SU-DHL-6 (cell line): ENCODE measurements around the gene DDX10.

Experiments
- H2AFZ ChIP-seq: fragments of 200-600 bp; sonication (generic); 2 replicates; pipeline ENCODE4 v1.6.1; 2014; ENCODE audit warnings: low read depth, mild to moderate bottlenecking, moderate library complexity, mixed read lengths, antibody characterized with exemption, low read length; ENCODE audit not compliant: severe bottlenecking
- H3F3A ChIP-seq: fragments of 200-600 bp; shearing (Covaris generic); 2 replicates; pipeline ENCODE4 v1.6.0; 2016; ENCODE audit warnings: antibody characterized with exemption, mild to moderate bottlenecking; ENCODE audit not compliant: insufficient read depth
- H3K27ac ChIP-seq: fragments of 200-600 bp; sonication (generic); 2 replicates; pipeline ENCODE4 v1.5.1; 2016; ENCODE audit warnings: low read depth, mild to moderate bottlenecking, low read length, moderate library complexity, mixed read lengths
- H3K27me3 ChIP-seq: fragments of 200-600 bp; sonication (generic), shearing (Covaris generic); 2 replicates; pipeline ENCODE4 v1.6.0; 2014; ENCODE audit warnings: mild to moderate bottlenecking, low read length
- H3K36me3 ChIP-seq: fragments of 200-600 bp; sonication (generic); 2 replicates; pipeline ENCODE4 v1.6.1; 2014; ENCODE audit warnings: mild to moderate bottlenecking, low read length, mixed read lengths
- H3K4me2 ChIP-seq: fragments of 300-600, 200-600 bp; shearing (Covaris generic), sonication (generic); 2 replicates; pipeline ENCODE4 v1.6.0; 2014; ENCODE audit warnings: low read length, low read depth, mild to moderate bottlenecking; ENCODE audit not compliant: poor library complexity, severe bottlenecking
- H3K4me3 ChIP-seq: fragments of 200-600 bp; sonication (generic); 2 replicates; pipeline ENCODE4 v1.5.1; 2014; ENCODE audit warnings: antibody characterized with exemption, low read length, mild to moderate bottlenecking, mixed read lengths; ENCODE audit not compliant: insufficient read depth, poor library complexity, severe bottlenecking
- H3K79me2 ChIP-seq: fragments of 200-600 bp; sonication (generic); 2 replicates; pipeline ENCODE4 v1.6.1; 2014; ENCODE audit warnings: mild to moderate bottlenecking, low read length, moderate library complexity; ENCODE audit not compliant: insufficient read depth
- H3K9ac ChIP-seq: fragments of 200-600 bp; sonication (generic); 2 replicates; pipeline ENCODE4 v1.7.0; 2014; ENCODE audit warnings: mild to moderate bottlenecking, low read length
- H3K9me2 ChIP-seq: fragments of 200-600 bp; sonication (generic); replicated peaks from 2 replicates; pipeline ENCODE4 v1.6.1; 2014; ENCODE audit warnings: low read length; ENCODE audit not compliant: insufficient read depth
- H3K9me3 ChIP-seq: fragments of 200-600 bp; sonication (generic); 2 replicates; pipeline ENCODE4 v1.6.1; 2014; ENCODE audit warnings: low read length, mixed read lengths; ENCODE audit not compliant: insufficient read depth
- H4K20me1 ChIP-seq: fragments of 200-600 bp; sonication (generic); 2 replicates; pipeline ENCODE4 v1.6.1; 2014; ENCODE audit warnings: low read depth, mild to moderate bottlenecking, antibody characterized with exemption, low read length, moderate library complexity, mixed read lengths
- CTCF ChIP-seq: fragments of 200-600 bp; sonication (generic); IDR thresholded peaks from one replicate; pipeline ENCODE4 v1.5.1; 2017; ENCODE audit warnings: antibody characterized with exemption, mild to moderate bottlenecking, low read length, moderate library complexity; ENCODE audit not compliant: insufficient read depth, poor library complexity, severe bottlenecking
- EZH2phosphoT487 ChIP-seq: fragments of 200-600 bp; sonication (generic), shearing (Covaris generic); conservative IDR thresholded peaks from 2 replicates; pipeline ENCODE4 v1.6.1; 2018; ENCODE audit warnings: mild to moderate bottlenecking, antibody characterized with exemption, low read length, moderate library complexity, mixed read lengths

DDX10 gene

GRCh38 chr11:108934289-108934688 is 269.4 kb downstream of the DDX10 start:
- H4K20me1 ChIP-seq, result no peaks in the 10 kb centered on the region
- no peaks in the 10 kb centered on the region for H3K9me3 ChIP-seq
- TF ChIP-seq CTCF (no peak), EZH2phosphoT487 (no peak)
- no peak overlapping the region for H3K9ac ChIP-seq
- no peaks in the 10 kb centered on the region for H3K27me3 ChIP-seq
- no peaks in the 10 kb centered on the region for H3K9me2 ChIP-seq
- no peaks in the 10 kb centered on the region for H3K79me2 ChIP-seq
- H3K27ac ChIP-seq, result no peak overlapping the region
- no peaks in the 10 kb centered on the region for H3F3A ChIP-seq
- H3K4me3 ChIP-seq, result no peak overlapping the region
- H3K4me2 ChIP-seq, result no peak overlapping the region
- H3K36me3 ChIP-seq, result no peaks in the 10 kb centered on the region
- H2AFZ ChIP-seq, result no peak overlapping the region

GRCh38 chr11:108934696-108935095 is 269.8 kb downstream of the DDX10 start:
- Histone ChIP-seq H4K20me1 (no peaks in the 10 kb centered on the region), H3K9ac (no peak overlapping the region), H3K4me2 (no peak overlapping the region), H3K9me3 (no peaks in the 10 kb centered on the region), H2AFZ (no peak overlapping the region), H3K79me2 (no peaks in the 10 kb centered on the region), H3K27me3 (no peaks in the 10 kb centered on the region), H3K9me2 (no peaks in the 10 kb centered on the region), H3K27ac (no peak overlapping the region), H3K36me3 (no peaks in the 10 kb centered on the region), H3K4me3 (no peak overlapping the region), H3F3A (no peaks in the 10 kb centered on the region)
- TF ChIP-seq CTCF (no peak), EZH2phosphoT487 (no peak)

GRCh38 chr11:108937746-108938145 is 272.9 kb downstream of the DDX10 start:
- Histone ChIP-seq H3K4me2 (no peak overlapping the region), H3K4me3 (no peak overlapping the region), H3K27ac (no peak overlapping the region), H4K20me1 (no peaks in the 10 kb centered on the region), H3K27me3 (no peaks in the 10 kb centered on the region), H3K9ac (no peak overlapping the region), H3K79me2 (no peaks in the 10 kb centered on the region), H3F3A (no peaks in the 10 kb centered on the region), H3K36me3 (peaks cover 3% of the 10 kb centered on the region; the same call in 1 of the 2 replicates), H2AFZ (no peak overlapping the region), H3K9me2 (no peaks in the 10 kb centered on the region), H3K9me3 (no peaks in the 10 kb centered on the region)
- TF ChIP-seq EZH2phosphoT487 (no peak), CTCF (no peak)

- no peaks in the 10 kb centered on the region for H3K9me2 ChIP-seq
Observed at GRCh38 chr11:108938604-108939003, 273.7 kb downstream of the DDX10 start.

More at GRCh38 chr11:108938604-108939003, 273.7 kb downstream of the DDX10 start:
- Histone ChIP-seq H3K9me3 (no peaks in the 10 kb centered on the region), H3K27me3 (no peaks in the 10 kb centered on the region), H3K79me2 (no peaks in the 10 kb centered on the region), H3K4me3 (no peak overlapping the region), H2AFZ (no peak overlapping the region), H3F3A (no peaks in the 10 kb centered on the region), H3K27ac (no peak overlapping the region), H3K36me3 (peaks cover 3% of the 10 kb centered on the region; the same call in 1 of the 2 replicates), H4K20me1 (no peaks in the 10 kb centered on the region), H3K4me2 (no peak overlapping the region), H3K9ac (no peak overlapping the region)
- no peak for TF ChIP-seq CTCF
- TF ChIP-seq EZH2phosphoT487, result no peak
